Spleen (tissue), 7 donors: ENCODE data around the gene SERBP1.

Experiments used
- CTCF ChIP-seq, 11 experiments: fragments of 200-600 bp in 7 of 11; fragments of 450-650 bp in 4 of 11; sonication (generic) in 4 of 11; IDR thresholded peaks in 8 of 11; conservative IDR thresholded peaks in 3 of 11; 1 replicate in 7 of 11; 2 replicates in 4 of 11; pipeline versions ENCODE4 v1.4.0 to v1.8.0; 2016 to 2021; ENCODE audit warnings: antibody characterized with exemption in 11 of 11, inconsistent platforms in 4 of 11, mild to moderate bottlenecking in 1 of 11
- POLR2A ChIP-seq, 3 donors: fragments of 450-650 bp; IDR thresholded peaks; one replicate each; pipeline ENCODE4 v1.5.1; 2017; ENCODE audit warnings: antibody characterized with exemption in 3 of 3, mild to moderate bottlenecking in 1 of 3
- POLR2AphosphoS5 ChIP-seq, 3 donors: sonication (generic); formaldehyde crosslinking; IDR thresholded peaks; one replicate each; pipeline ENCODE4 v1.5.1; 2017; ENCODE audit warnings: antibody characterized with exemption in 3 of 3
- donor health status: DM: no; HTN: no; CAD: no; lungs with moderate emphysema.
- donor health status: DM: no; HTN: no; CAD: no.
- donor health status: DM: no; HTN: no; CAD: no.

GRCh38 chr1:67394548-67394947 lies 35.7 kb downstream of the SERBP1 start:
- no peak for TF ChIP-seq CTCF (IDR thresholded peaks at IDR 0.05 in 8 of 11, conservative IDR thresholded peaks at IDR 0.05 in 3 of 11)
- no peak for TF ChIP-seq POLR2A (IDR thresholded peaks at IDR 0.05)
- TF ChIP-seq POLR2AphosphoS5 (IDR thresholded peaks at IDR 0.05), result no peak
